GM18520 (cell line): ENCODE data around the gene OCIAD2.
"Not testable (repeated sequence)": the region's sequence is repeated elsewhere in the genome, so short reads cannot be mapped to it uniquely, and the experiment has no call there.

Experiments
- ATAC-seq: cut with Tn5 transposase; IDR thresholded peaks from one replicate; pipeline ENCODE4 v1.9.1; 2021; ENCODE audit not compliant: unreplicated experiment

The OCIAD2 gene

GRCh38 chr4:48907706-48908477 lies 1.3 kb upstream of the OCIAD2 start:
- ATAC-seq = no peak

- no peak for ATAC-seq
These were observed 1.1 kb downstream of the OCIAD2 start for GRCh38 chr4:48905363-48906015.

- ATAC-seq = no peak
These were observed 1.9 kb downstream of the OCIAD2 start for GRCh38 chr4:48904541-48905142.

- no peak for ATAC-seq
These were observed 2.5 kb downstream of the OCIAD2 start for GRCh38 chr4:48904101-48904500.

- no peak for ATAC-seq
These were observed 4.3 kb downstream of the OCIAD2 start for GRCh38 chr4:48902266-48902665.

- ATAC-seq = no peak
These were observed 5.4 kb downstream of the OCIAD2 start for GRCh38 chr4:48901196-48901595.

- no peak for ATAC-seq
These were observed 6.6 kb downstream of the OCIAD2 start for GRCh38 chr4:48899950-48900349.

GRCh38 chr4:48899432-48899749 lies 7.2 kb downstream of the OCIAD2 start:
- ATAC-seq = no peak

- ATAC-seq = no peak
These were observed 7.7 kb downstream of the OCIAD2 start for GRCh38 chr4:48898733-48899431.

- no peak for ATAC-seq
These were observed 9.7 kb downstream of the OCIAD2 start for GRCh38 chr4:48896845-48897244.

GRCh38 chr4:48891028-48891619 lies 15.4 kb downstream of the OCIAD2 start:
- ATAC-seq = no peak

- not testable (repeated sequence) for ATAC-seq
These were observed 16.8 kb downstream of the OCIAD2 start for GRCh38 chr4:48889750-48890149.

GRCh38 chr4:48881646-48882045 lies 24.9 kb downstream of the OCIAD2 start:
- ATAC-seq = not testable (repeated sequence)

- no peak for ATAC-seq
These were observed 26.8 kb downstream of the OCIAD2 start for GRCh38 chr4:48879561-48880442.

GRCh38 chr4:48877827-48878535 lies 28.6 kb downstream of the OCIAD2 start:
- no peak for ATAC-seq

- not testable (repeated sequence) for ATAC-seq
These were observed 41.9 kb downstream of the OCIAD2 start for GRCh38 chr4:48864696-48865095.

GRCh38 chr4:48863728-48864127 lies 42.8 kb downstream of the OCIAD2 start:
- ATAC-seq = no peak

- ATAC-seq = no peak
These were observed 43.9 kb downstream of the OCIAD2 start for GRCh38 chr4:48862661-48863060.

- no peak for ATAC-seq
These were observed 44.5 kb downstream of the OCIAD2 start for GRCh38 chr4:48862038-48862437.

GRCh38 chr4:48858130-48858529 lies 48.4 kb downstream of the OCIAD2 start:
- no peak for ATAC-seq
